GM21381 (cell line): ENCODE results near the gene MYRIP.
"Not testable (repeated sequence)": the region's sequence is repeated elsewhere in the genome, so short reads cannot be mapped to it uniquely, and the experiment has no call there.

Source experiments
- ATAC-seq: cut with Tn5 transposase; IDR thresholded peaks from one replicate; pipeline ENCODE4 v1.9.1; 2021; ENCODE audit warnings: mild to moderate bottlenecking, moderate library complexity; ENCODE audit not compliant: unreplicated experiment

The MYRIP gene

DNA sequence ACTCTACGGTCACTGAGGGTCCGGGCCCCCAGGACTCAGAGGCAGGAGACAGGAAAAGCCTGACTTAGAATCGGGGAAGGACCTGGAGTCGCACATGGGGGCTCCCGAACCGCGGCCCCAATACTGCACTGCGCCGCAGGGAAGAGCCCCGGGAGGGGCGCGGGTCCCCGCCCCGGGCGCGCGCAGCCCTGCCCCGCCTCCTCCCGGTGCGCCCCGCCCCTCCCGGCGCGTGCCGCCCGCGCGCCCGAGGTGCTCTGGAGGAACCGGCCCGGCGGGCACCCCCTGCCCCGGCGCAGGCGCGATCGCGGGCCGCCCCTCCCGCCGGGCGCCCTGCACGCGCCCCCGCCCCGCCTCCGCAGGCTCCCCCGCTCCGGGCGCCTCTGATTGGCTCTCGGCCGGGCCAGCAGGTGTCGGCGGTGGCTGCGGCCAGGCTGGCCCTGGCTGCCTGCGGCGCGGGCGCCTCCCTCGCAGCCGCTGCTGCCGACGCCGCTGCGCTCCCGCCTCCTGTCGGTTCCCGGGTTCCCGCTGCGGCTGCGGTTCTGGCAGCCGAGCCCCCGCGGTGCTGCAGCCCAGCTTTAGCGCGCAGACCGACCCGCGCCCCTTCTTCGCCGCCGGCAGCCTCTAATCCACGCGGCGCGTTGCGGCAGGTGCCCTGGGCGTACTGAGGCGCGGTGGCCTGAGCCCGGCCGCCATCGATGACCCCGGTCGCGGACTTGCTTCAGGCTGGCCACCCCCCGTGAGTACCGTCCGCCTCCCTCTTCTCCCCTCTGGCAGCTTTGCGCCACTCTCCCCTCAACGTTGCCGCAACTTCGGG, at the start of gene MYRIP:
Gene MYRIP (plus strand): TSS at position 429 of the 814 bp plus-strand sequence. CDS start 91,208 bp downstream, outside the sequence.
- peak; percentile 72 for ATAC-seq

DNA sequence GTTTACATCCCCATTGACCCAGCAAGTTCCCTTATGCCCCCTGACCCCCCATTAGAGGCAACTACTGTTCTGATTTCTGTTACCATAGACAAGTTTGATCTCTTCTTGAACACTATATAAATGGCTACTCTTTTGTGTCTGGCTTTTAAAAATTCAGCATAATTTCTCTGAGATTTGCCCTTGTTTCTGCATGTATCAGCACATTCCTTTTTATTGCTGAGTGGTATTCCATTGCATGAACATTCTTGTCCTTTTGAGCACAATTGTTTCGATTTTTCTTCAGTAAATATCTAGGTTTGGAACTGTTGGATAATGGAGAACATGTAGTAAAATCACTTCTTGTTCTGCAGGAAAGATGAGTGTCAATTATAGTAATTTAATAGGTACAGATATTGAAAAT, 49.1 kb upstream of the MYRIP start:
- ATAC-seq, result no peak

DNA sequence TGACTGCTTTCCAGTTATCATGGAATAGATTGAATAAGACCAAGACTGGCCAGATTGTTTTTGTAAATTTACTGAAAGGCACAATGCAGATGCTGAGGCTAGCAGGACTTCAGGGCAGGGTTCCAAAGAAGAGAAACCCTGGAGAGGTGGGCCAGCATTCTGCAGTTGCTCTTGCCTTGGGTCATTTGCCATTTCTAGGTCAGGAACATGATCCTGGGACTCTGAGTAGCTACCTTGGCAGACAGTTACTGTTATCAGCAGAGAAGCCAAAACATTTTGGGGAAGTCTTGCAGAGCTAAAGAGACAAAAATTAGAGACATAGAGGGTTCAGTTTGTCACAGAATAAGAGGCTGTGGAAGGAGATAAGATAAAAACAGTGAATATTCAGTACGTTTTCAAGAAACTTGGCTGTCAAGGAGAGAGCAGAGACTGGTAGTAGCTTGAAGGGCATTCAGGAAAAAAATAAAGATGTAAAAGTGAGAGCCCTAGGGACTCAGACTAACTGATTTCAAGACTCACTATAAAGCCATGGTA, 46.8 kb upstream of the MYRIP start:
- no peak for ATAC-seq

DNA sequence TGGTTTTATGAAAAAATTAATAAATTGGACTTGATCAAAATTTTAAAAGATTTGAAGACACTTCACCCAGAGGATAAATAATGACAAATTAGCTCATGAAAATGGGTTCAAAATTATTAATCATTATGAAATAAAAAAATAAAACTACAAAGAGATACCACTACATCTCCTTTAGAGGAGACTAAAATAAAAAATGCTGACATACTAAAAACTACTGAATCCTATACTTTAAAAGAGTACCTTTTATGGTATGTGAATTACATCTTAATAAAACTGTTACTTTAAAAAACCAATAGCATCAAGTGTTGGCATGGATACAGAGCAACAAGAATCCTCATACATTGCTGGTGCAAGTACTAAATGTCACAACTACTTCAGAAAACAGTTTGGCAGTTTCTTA, 46.0 kb upstream of the MYRIP start:
- ATAC-seq, result no peak

DNA sequence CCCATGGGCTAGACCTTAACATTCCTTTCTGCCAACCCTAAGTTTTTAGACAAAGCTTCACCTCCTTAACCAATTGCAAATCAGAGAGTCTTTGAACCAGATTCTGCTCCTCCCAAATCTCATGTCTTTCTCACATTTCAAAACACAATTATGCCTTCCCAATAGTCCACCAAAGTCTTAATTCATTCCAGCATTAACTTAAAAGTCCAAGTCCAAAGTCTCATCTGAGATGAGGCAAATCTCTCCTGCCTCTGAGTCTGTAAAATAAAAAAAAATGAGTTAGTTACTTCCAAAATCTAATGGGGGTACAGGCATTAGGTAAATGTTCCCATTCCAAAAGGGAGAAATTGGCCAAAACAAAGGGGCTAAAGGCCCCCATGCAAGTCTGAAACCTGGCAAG, 43.8 kb upstream of the MYRIP start:
- no peak for ATAC-seq

DNA sequence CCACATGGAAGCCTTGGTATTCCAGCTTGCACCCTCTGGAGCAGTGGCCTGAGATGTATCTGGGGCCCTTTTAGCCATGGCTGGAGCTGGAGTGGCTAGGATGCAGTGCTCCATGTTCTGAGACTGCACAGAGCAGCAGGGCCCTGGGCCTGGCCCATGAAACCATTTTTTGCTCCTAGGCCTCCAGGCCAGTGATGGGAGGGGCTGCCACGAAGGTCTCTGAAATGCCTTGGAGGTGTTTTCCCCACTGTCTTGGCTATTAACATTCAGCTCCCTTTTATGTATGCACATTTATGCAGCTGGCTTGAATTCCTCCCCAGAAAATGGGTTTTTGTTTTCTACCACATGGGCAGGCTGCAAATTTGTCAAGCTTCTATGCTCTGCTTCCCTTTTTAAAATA, 43.0 kb upstream of the MYRIP start:
- no peak for ATAC-seq

DNA sequence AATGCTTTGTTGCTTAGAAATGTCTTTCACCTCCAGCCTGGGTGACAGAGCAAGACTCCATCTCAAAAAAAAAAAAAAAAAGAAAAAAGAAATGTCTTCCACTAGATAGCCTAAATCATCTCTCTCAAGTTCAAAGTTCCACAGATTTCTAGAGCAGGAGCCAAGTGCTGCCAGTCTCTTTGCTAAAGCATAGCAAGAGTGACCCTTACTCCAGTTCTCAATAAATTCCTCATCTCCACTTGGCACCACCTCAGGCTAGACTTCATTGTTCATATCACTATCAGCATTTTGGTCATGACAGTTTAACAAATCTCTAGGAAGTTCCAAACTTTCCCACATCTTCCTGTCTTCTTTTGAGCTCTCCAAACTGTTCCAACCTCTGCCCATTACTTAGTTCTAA, 42.5 kb upstream of the MYRIP start:
- not testable (repeated sequence) for ATAC-seq

DNA sequence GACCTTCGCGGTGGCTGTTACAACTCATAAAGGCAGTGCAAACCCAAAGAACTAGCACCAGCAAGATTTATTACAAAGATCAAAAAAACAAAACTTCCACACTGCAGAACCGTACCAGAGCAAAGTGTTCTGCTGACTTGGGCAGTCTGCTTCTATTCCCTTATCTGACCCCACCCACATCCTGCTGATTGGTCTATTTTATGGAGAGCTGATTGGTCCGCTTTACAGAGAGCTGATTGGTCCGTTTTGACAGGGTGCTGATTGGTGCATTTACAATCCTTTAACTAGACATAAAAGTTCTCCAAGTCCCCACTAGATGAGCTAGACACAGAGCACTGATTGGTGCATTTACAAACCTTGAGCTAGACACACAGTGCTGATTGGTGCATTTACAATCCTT, 31.2 kb upstream of the MYRIP start:
- ATAC-seq, result not testable (repeated sequence)

DNA sequence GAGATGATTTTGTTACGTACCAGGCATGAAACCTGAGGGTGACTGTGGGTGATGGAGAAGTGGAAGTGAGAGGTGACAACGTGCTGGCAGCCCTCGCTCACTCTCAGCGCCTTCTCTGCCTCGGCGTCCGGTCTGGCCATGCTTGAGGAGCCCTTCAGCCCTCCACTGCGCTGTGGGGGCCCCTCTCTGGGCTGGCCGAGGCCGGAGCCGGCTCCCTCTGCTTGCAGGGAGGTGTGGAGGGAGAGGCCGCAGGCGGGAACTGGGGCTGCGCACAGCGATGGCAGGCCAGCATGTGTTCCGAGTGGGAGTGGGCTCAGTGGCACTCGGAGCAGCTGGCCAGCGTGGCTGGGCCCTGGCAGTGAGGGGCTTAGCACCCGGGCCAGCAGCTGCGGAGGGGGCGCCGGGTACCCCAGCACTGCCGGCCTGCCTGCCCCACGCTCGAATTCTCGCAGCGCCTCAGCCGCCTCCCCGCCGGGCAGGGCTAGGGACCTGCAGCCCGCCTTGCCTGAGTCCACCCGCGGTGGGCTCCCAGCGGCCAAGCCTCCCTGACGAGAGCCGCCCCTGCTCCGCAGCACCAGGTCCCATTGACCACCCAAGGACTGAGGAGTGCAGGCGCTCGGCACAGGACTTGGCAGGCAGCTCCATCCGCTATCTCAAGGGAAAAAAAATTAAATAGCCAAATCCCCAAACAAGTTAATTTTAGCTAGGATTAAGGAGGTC, 29.7 kb upstream of the MYRIP start:
- ATAC-seq, result no peak

DNA sequence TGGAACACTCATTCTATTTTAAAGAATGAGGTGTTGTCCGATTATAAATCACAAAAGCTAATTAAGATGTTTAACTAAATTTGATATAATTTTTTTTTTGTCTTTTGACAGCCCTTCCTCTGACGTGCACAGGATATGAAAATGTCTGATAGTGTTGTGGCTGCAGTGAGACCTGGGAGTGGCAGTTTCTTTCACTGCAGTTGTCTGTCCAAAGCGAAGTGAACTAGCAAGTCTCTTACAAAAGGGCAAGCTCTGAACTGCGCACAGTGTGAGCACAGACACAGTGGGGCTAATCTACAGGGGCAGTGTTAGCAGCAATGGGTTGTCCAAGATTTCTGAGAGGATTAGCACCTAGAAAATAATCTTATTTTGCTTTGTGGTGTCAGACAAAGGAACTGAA, 29.1 kb upstream of the MYRIP start:
- no peak for ATAC-seq

DNA sequence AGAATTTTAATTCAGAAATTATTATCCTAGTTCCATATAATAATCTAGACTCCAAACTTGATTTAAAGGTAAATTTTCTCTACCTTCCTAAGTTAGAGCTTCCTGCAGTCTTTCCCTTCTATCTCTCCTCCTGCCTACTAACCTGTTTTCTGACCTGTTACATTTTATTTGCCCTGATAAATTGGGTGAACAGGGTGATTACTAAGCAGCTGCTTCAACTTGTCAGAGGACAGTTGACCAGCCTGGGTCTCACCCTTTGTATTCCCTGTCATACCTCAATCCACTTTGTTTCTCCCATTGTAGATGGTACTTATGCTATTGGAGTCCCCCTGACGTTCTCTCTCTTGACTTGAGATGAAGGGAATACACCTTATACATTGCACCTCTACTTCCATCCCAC, 28.4 kb upstream of the MYRIP start:
- no peak for ATAC-seq

DNA sequence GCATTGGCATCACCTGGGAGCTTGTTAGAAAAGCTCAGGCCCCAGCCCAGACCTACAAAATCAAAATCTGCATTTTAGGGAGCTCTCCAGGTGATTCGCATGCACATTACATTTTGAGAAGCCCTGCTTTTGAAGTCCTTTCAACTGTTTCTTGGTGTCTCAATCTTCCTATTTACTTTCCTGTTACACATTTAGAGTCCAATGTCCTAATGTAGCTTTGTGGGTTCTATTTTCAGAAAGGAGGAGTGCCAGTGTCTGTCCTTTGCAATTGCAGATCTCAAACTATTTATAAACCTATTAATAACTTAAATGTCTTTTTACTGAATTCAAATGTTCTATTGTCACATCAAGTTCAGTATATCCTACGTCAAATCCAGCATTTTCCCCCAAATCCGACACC, 27.8 kb upstream of the MYRIP start:
- no peak for ATAC-seq

DNA sequence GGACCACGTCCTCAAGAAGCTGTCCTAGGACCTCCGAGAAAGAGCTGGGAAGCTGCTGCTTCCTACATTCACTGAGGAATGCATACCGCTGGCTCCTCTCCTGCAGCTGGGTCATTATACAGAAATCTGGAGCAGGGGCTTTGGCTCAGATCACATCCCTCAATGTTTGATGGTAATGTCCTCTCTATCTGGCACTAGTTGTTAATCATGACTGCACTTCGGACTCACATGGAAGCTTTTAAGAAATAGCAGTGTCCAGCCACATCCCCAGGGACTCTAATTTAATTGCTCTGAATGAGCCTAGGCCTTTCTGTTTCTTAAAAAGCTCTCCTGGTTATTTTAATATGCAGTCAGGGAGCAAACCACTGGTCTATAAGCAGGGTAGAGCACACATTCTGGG, 25.7 kb upstream of the MYRIP start:
- ATAC-seq, result no peak

DNA sequence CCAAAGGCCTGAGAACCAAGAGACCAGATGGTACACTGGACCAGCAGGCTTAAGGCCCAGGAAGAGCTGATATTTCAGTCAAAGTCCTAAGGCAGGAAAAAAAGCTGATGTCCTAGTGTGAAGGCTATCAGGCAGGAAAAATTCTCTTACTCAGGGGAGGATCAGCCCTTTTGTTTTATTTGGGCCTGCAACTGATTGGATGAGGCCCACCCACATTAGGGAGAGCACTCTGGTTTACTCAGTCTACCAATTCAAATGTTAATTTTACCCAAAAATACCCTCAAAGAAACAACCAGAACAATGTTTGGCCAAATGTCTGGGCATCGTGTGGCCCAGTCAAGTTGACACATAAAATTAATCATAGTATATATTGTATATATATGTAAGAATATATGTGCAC, 24.5 kb upstream of the MYRIP start:
- no peak for ATAC-seq

DNA sequence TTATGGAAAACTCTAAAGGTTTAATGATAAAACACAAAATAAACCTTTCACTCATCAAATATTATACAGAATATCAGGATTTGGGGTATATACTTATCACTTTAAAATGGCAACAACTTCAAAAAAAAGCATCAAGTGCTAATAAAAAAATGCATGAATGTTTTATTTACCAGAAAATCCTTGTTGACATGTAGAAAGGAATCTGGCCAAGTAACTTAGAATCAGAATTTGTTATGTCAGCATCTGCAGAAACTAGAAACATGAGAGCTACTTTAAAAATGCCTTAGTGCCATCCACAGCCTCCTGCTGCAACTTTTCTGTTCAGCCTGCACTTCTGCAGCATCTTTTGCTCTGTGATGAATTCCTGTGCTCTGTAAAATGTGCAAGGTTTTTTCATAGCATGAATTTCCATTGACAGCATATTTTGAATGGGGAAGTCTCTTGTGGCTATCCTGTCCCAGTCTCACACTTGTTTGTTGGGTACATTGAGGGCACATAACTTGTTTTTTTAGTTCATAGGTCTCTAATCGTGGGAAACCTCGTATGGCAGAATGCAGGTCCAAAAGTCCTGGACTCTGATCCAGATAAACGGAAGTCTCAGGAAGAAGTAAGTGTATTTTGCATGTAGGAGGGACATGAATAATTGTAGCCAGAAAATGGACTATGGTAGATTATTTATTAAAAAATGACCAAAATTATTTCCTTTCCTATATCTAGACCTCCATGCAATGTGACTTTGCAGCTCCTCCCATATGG, 21.1 kb upstream of the MYRIP start:
- ATAC-seq, result no peak

DNA sequence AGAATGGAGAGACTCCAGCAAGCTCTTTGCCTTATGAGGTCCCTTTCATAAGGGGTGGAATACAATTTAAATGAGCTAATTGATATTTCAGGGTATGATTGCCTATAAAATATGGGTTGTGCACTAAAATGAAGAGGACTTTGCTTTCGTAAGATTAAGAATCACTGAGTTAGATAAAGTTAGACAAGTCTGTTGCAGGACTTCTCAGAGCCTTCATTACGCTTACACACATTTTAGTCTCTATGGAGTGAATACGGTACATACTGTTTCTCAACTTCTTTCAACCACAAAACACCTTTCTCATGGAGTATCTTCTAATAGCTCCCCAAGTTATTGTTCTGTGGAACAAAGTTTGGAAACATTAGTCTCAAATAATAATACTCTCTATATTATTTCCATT, 17.8 kb upstream of the MYRIP start:
- no peak for ATAC-seq

DNA sequence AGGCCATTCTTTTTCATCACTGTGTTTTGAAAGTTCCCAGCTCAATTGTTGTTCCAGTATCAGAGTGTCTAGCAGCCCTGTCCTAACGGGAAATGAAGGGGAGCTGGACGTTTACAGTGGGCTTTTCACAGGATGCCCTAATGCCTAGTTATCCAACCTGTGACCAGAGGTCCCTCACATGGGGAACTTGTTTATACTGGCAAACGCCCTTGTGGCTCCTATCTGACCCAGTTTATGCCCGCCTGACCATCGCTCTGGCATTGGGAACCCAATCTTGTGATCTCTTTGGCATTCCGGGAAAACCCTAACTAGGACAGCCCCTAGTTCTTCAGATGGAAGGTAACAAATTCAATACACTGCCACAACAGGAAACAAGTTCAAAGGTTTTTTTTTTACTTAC, 14.5 kb upstream of the MYRIP start:
- no peak for ATAC-seq

DNA sequence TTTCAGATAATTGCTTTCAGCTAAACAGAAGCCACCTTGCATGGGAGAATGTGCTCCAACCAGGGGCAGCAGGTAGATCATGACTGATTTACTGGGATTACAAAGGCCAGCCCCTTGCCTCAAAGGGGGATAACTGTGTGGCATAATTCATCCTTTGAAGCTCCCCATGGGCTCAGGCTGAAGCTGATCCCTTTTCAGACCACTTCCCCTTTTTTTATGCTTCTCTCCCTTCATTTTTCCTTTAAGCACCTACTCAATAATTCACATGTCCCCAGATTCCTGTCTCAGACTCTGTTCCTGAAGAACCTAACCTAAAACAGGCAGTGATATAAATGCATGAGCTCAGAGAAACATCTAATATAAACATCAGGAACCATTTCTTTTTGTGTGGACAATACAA, 8.2 kb upstream of the MYRIP start:
- no peak for ATAC-seq

DNA sequence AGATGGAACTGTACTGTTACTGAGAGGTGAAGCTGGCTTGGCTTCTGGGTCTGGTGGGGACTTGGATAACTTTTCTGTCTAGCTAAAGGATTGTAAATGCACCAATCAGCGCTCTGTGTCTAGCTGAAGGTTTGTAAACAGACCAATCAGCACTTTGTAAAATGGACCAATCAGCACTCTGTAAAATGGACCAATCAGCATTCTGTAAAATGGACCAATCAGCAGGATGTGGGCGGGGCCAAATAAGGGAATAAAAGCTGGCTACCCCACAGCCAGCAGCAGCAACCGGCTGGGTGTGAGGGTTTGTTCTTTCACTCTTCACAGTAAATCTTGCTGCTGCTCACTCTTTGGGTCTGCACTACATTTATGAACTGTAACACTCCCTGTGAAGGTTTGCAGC, 6.9 kb upstream of the MYRIP start:
- ATAC-seq, result not testable (repeated sequence)

DNA sequence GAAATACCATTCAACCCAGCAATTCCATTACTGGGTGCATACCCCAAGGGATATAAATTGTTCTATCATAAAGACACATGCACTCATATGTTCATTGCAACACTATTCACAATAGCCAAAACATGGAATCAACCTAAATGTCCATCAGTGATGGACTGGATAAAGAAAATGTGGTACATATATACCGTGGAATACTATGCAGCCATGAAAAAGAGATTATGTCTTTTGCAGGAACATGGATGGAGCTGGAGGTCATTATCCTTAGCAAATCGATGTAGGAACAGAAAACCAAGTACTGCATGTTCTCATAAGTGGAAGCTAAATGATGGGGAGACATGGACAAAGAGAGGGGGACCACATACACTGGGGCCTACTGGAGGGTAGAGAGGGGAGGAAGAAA, 5.5 kb upstream of the MYRIP start:
- ATAC-seq, result no peak

DNA sequence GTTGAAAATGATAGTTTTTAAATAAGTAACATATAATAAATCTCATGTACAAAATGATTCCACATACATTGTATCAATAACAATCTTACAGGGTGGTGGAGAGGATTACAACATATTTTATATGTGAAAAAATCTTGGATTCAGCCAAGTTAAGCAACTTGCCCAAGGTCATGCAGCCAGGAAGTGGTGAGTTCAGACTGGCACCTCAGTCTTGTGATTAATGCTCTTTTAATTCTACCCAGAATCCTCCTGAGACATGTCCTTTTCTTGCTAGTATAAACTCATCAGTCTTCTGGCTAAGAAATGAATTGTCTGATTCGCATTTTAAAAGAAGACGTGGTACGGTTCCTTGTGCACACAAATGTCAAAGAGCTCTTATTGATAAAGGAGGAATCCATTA, 4.5 kb upstream of the MYRIP start:
- no peak for ATAC-seq
